Activated CD8-positive, alpha-beta memory T cell treated with anti-CD3 and anti-CD28 coated beads for 24 hours (primary cell): ENCODE results near the gene ESAM.

ENCODE experiments used
- DNase-seq: peaks from one replicate; pipeline ENCODE4 v3.0.0-alpha.2; 2020

The ESAM gene

DNA sequence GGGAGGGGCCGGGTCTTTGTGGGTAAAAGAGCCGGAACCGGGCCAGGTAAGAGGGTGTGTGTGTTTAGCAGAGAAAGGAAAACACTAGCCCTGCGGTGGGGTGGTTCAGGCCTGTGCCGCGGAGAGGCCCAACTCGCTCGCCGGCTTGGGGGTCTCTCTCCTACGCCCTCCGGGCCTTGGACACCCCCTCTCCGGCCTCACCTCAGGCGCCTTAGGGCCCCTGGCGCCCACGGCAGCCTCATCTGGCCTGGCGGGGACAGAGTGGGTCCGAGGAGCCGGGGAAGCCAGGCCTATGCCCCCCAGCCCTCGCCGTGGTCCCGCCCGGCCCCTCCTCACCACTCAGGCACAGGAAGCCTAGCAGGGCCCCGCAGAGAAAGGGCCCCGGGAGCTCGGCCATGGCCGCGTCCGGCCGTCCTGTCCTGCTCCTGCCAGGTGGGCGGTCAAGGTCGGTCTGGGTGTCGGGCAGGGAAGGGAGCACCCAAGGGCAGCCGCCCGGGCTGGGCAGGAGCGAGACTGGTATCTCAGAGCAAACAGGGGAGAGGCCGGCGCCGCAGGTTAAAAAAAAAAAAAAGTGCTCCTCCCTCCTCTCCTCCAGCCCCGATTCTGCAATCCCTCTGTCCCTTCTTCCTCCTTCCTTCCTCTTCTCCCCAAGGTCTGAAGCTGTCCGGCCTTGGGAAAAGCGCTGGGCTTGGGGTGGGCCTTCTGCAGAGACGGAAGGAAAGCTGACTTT is 10.2 kb downstream of the ESAM start, which contains the start of gene VSIG2:
TSS of gene VSIG2 (minus strand) at position 515 of the 730 bp plus-strand sequence. CDS start at position 397, 118 bp downstream.
- DNase-seq: no peak

DNA sequence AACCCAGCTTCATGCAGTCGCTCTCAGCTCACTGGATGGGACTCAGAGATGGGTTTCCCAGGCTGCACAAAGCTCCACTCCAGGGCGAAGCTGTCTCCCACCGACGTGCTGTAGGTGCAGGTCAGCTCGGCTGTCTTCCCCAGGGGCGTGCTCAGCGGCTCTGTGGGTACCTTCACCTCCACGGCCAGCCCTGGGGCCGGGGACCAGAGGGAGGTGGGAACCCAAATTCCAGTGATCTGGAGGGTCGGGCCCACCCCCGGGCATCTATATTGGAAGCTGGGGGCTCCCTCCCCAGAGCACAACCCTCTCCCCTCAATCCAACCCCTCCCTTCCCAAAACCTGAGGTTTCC is 10.7 kb downstream of the ESAM start:
- DNase-seq: no peak

DNA sequence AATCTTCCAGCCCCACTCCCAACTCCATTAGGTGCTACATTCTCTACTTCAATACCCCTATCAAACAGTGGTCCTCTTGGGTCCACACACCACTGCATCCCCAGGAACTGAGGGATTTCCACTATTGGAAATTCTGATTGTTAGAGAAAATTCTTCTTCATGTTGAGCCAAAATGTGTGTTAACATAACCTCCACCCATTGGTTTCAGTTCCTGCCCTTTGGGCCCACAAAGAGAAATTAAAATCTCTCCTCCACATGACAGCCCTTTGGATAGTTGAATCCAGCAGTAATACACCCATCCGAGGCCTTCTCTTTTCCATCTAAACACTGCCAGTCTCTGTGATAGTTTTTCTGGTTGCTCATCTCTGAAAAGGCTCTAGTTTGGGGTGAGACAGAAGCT is 12.2 kb downstream of the ESAM start:
- DNase-seq: no peak

DNA sequence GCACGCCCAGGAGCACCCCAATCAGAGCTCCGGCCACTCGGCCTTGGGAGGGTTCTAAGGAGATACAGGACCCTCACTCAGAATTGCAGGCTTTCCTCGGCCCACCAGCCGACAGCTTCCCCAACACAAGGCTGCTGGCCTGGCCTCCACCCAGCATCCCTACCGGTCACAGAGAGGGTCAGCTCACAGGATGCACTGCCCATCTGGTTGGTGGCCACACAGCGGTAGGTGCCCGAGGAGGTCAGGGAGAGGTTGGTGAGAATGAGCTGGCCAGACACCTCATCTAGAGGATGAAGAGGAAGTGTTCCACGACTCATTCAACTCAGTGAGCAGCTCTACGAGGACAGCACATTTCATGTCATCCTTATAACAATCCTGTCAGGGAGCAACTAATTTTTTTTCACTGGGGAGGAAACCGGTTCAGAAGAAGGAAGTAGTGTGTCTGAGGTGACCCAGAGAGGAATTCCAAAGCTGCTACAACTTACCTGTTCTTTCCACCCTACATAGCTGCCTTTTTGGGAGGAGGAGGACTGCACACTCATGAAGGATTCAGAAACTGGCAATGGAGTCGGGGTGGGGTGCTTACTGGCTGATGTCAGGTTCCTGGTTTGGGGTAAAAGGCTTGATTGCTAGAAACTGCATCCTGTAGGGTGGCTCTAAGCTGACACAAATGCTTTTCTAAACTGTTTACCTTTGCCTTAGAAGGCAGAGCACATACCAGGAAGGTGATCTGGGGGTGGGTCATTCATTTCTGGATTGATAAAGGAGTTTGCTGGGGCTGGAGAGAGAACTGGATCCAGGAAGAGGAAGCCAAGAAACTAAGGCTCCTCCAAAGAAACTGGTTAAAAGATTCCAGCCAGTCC is 13.4 kb downstream of the ESAM start:
- DNase-seq: no peak

DNA sequence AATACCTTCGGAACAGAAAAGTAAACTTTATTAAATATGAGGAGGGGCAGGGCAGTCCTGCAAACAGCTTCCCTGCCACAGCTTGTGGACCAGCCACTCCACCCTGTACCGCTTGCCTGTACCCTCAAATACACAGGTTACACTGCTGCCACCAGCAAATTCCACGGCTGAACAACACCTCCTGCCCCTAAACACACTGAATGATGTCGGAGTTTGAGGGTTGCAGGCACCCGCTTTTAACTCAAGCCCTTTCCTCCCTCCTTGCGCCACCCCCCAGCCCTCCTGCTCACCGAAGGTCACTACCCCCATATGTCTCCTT is 14.0 kb downstream of the ESAM start:
- no peak for DNase-seq

DNA sequence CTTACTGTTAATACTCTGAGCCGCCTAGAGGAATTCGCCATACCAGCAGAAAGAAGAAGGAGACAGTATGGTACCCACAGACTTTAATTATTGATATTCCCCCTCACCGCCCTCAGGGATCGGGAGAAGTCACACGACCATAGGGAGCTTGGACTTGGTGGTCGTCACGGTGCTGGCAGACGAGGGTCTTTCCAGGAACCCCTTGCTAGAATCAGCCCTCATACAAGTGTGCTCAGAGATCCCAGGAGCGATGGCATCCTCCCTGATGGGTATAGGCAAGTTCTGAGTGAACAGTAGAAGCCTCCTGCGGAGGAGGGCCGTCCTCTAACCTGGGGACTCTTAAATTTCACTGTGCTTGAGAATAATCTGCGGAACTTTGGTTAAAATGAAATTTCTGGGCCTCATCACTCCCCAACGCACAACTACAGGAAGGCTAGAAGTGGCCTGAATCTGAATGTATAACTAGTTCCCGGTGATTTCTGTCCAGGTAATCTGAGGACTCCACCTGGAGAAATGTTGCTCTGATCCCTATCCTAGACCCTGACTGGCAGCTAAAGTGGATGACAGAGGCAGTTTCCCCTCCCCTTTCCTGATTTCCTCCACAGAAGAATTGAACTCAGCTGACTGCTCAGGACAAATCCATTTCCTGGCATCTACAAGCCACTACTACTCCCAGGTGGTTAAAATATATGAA is 14.5 kb downstream of the ESAM start:
- DNase-seq: no peak

DNA sequence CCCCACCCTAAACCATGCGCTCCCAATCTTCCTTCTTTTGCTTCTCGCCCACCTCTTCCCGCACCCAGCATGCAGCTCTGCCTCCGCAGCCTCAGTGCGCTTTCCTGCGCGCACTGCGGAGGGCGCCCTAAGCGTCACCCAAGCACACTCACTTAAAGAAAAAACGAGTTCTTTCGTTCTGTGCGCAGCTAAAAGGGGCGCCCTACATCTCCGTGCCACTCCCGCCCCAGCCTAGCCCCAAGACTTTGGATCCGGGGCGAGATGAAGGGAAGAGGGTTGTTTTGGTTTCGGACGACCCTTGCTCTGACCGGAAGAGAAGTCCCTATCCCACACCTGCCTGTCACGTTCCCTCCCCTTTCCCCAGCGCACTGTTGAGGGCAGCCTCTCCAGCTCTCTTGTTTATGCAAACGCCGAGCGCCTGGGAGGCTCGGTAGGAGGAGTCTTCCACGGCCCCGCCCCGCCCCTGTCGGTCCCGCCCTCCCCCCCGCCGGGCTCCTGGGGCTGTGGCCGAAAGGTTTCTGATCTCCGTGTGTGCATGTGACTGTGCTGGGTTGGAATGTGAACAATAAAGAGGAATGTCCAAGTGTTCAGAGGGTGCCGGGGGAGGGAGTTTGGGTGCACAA is 15.4 kb downstream of the ESAM start:
- DNase-seq: peak; percentile 90

DNA sequence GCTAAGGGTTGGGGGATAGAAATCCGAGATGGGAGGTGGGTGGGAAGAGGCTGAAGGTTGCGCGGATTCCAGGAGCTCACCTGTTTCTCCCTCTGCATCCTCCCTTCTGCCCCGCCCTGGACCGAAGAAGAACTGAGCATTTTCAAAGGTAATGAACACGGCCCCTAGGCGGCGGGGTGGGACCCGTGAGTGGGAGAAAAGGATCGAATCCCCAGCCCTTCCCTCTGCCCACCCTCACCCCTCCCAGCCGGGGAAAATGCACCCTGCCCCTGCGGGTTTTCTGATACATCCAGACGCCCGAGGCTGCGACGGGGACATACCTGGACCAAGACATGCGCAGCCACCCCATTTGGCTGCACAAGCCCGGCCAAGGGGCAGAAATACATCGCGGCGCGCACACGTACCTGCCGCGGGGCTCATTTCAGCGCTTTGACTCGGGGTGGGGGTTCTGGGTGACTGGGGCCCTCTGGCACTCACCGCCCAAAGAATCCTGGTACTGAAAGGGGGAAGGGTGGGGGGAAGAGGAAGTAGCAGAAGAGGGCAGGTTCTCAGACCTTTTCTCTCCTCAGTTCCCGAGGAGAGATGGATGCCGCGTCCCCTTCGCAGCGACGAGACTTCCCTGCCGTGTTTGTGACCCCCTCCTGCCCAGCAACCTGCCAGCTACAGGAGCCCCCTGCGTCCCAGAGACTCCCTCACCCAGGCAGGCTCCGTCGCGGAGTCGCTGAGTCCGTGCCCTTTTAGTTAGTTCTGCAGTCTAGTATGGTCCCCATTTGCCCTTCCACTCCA is 16.1 kb downstream of the ESAM start:
- peak; percentile 74 for DNase-seq

DNA sequence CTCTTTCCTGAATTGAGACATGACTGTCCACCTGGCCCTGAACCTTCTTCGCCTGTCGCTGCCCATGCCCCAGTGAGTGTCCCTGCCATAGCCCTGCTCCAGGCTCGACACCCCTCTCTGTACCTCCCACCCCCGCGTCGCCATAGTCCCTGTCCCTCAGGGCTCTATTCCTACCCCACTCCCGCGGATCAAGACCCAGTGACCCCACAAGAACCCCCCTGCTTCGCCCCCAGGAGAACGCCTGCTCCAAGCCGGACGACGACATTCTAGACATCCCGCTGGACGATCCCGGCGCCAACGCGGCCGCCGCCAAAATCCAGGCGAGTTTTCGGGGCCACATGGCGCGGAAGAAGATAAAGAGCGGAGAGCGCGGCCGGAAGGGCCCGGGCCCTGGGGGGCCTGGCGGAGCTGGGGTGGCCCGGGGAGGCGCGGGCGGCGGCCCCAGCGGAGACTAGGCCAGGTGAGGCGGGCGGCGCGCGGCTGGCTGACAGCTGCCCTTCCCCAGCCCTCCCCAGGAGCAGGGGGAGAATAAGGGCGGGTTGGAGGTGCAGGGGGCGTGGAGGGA is 16.7 kb downstream of the ESAM start:
- DNase-seq: no peak

DNA sequence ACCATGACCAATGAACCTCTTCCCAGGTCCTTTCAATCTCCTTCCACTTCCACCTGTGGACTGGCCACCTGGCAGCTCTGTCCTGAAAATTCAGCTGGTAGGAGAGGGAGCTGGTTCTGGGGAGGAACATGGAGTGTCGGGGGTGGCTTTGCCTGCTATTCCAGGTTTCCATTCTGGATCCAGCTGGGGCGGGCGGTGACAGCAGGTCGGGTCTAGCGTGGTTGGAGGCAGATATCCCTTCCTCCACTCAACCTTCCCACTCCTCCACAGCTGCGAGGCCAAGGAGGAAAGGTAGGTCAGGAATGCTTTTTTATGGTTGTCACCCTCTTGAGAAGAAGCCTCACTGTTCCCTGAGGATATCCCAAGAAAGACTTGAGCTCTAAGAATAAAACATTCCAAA is 19.0 kb downstream of the ESAM start:
- DNase-seq: no peak

DNA sequence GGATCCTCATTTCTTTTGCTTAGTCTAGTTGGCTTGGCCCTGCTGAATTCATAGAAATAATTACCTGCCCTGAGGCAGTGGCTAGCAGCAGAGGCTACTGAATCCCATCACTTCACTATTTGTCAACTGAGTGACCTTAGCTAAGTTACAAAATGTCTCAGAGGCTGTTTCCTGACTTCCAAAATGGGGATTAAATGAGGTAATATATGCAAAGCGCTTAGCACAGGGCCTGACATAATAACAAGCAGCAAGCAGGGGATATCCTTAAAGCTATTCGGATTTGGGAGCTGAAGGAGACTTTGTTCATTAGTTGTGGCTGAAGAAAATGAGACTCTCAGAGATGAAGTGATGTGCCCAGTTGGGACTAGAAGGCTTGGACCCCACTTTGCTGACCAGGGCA is 19.5 kb downstream of the ESAM start:
- DNase-seq: no peak

DNA sequence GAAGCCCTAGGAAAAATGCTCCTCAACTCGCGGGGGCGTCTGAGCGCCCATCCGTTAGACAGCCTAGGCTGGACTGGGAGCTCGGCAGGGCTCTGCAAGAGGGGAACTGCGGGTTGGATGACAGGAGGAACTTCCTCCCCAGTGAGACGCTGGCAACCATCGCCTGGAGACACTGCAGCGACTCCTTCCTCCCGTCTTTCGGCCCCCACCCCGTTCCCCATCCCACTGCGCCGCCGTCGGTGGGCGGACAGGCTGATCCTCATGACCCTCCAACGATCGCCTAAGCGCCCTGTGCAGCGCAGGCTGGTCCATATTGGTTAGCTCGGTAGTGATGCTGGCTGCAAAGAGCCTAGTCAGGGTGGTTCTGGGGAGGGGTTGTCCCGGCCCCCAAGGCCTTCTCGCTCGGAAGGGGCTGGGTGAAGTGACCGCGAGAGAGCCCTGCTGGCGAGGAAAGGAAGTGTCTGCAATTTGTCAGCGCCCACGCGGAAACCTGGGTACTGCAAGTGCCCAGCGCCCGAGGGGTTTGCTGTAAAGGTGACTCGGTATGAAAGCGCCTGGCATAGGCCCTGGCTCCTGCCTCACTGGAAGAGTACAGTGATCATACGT is 21.7 kb downstream of the ESAM start:
- peak; percentile 74 for DNase-seq

DNA sequence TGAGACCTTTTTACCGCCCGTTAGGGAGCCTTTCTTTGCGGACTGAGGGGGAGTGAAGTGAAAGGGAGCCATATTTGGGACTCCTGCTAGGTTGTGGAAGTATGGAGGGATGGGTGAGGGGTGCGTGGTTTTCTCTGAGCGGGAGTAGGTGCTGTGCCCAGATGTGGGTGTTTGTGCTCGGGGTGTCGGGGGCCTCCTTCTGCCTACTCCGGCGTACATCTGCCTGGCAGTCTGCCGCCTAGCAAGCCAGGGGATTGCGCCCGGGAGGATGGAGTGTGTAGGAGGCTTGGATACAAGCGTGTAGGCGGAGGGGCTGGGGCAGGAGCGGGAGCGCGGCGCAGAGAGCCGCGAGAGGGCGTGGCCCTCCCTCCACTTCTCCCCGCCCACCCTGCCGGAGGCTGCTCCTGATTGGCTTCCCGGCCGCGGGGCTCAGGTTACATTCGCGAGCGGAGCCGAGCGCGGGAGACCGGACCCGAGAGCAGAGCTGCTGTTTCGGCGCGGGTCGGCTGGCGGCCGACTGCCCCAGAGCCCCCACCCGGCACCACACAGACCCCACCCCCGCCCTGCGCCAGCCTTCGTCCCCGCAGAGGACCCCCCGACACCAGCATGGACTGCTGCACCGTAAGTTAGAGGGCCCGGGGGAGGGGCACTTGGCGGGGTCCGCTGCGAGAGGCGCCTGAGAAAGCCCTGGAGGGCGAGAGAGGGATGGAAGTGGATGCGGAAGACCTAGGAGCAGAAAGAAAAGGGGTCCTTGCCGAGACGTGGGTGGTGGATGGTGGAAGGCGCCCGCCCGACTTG is 22.4 kb downstream of the ESAM start, which contains the start of gene NRGN:
TSS of gene NRGN (plus strand) at position 464 of the 798 bp plus-strand sequence. CDS start at position 607, 143 bp downstream.
- peak; percentile 90 for DNase-seq

DNA sequence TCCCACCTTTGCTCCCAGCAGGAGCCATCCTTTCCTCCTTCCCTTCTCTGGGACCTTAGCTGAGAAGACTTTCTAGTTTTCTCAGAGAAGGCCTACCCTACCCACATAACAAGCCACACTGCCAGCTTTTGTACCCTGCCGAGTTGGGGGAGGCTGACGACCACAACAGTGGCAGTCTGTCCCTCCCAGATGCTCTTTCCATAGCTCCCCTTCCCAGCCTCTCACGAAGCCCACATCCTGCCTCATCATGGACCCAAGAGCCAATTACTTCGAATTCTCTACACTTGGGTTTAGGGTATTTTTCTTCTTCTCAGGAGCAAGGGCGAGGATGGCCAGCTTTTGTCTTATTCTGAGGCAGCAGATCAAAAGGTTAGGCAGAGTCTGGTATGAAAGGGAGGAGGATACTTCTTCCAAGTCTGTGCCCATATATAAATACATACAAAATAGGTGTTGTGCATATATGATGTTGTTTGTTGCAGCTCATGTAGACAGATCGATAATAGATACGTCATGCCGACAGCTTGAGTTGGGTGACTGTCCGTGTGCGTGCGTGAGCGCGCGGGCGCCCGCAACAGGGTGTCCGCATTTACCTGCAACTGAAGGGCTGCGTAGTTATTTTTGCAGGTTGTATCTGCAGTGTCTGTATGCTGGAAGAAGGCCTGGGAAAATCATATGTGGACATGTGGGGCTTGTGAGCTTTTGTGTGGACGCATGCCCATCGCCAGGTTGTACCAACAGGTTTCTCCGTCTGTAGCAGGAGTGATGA is 23.2 kb downstream of the ESAM start:
- no peak for DNase-seq

DNA sequence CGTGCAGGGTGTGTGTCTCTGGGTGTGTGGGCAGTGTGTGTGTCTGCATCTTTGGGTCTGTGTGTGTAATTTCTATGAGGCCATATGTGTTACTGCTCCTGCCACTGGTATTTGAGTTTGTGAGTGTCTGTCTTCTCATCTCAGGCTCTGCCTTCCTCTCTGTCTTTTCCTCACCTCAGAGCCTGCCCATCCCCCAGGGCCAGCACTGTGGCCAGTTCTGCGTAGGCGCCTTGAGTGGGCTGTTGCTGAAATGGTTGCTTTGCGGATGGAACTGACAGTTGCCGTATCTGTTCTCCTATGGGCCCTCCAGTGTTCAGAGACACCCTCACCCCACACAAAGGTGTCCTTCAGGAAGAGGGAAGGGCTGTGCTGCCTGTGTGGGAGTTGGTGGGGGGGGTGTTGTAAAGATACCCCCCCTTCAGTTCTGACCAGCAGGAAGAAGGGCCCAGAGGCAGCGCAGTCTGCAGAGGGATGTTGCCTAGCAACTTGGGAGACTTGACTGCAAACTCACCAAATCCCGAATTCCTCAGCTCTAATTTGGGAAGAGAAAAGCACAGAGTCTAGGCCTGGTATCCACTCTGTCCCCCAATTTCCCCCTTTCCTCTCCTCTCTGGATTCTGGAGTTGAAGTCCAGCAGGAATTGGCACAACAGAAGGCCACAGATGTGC is 24.3 kb downstream of the ESAM start:
- no peak for DNase-seq

DNA sequence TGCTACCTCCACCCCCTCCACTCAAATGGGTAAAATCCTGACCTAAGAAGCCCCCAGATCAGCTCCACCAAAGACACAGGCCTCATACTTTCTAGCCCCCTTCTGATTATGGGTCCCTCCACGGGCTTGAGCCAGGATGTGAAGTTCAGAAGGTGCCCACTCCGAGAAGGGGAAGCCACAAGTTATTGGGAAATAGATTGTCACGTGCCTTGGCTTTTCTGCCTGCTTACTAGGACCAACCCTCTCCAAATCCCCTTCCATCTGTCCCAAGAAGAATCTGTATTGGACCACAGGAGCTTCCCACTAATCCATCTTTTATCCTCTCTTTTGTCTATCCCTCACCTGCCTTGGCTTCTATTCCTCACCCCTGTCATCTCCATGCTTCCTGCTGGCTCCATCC is 25.4 kb downstream of the ESAM start:
- no peak for DNase-seq

DNA sequence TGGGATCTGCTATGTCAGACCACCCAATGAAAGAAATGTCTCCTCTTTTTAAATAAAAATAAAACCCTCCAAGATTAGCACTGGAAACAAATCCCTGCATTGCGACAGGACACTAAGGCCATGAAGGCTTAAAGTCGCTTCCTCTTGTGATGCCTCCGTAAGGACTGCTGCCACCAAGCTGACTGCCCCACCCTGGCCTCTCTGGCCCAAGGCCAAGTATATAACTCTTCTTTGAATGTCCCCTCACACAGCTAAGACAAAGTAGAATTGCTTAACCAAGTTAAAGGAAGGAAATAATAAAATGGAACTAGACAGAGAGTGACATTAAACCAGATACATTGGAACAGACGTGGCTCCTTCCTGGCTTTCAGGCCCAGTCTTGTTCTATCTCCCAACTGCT is 29.9 kb downstream of the ESAM start:
- DNase-seq: no peak

DNA sequence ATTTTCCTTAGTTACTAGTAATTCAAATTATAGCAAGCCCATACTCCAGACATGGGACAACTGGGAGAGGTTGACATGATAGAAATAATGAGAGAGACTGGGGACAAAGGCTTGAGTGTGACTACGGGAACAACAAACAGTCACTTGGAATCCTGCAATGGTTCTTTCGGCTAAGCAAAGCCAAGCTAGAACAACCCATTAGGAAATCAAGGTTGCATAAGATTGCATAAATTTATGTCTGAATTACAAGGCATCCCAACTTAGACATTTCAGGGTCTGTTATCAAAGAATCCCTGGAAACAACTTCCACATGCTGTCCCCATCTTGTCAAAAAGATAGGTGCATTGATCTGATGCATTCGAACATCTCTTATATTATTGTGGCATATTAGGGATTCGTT is 32.5 kb downstream of the ESAM start:
- DNase-seq: no peak

DNA sequence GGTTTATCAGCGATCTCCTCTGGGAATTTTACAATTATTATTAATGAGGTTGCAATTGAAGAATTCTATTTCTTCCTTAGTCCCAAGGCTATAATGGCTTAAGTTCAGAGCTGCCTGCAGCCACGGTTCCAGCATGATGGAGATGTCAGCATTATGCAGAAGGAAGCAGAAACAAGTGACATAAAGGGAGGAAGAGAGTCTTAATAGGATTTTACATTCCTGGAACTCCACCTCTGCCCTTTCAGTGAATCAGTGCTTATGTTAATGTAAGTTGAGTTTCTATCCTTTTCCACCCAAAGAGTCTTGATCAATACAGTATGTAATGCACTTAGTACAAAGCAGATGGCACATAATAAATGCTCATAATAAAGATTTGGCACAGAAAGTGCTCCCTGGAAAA is 34.0 kb downstream of the ESAM start:
- no peak for DNase-seq
